ENCODE data around the gene GNG7. TPM values are rescaled to one million over a fixed set of nuclear protein-coding genes. Genes with fewer than 3 reads are reported as not detected.

Gene GNG7
- total and polyA plus RNA-seq, 7 donors, result 1.2 to 8.0 (median 2.6) TPM

DNA sequence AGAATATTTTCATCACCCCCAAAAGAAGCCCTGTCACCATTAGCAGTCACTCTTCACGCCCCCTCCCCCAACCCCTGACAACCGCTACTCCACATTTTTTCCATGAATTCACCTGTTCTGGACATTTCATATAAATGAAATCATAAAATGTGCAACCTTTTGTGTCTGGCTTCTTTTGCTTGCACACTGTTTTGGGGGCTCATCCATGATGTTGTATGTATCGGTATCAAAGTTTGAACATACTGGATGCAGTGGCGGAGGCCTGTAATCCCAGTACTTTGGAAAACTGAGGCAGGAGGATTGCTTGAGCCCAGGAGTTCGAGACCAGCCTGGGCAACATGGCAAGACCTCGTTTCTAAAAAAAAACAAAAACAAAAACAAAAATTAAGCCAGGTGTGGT, 219.4 kb downstream of the GNG7 start:
- WGBS, 2 donors, result 72 to 90% methylated on average over 6 of the region's 6 CpGs

DNA sequence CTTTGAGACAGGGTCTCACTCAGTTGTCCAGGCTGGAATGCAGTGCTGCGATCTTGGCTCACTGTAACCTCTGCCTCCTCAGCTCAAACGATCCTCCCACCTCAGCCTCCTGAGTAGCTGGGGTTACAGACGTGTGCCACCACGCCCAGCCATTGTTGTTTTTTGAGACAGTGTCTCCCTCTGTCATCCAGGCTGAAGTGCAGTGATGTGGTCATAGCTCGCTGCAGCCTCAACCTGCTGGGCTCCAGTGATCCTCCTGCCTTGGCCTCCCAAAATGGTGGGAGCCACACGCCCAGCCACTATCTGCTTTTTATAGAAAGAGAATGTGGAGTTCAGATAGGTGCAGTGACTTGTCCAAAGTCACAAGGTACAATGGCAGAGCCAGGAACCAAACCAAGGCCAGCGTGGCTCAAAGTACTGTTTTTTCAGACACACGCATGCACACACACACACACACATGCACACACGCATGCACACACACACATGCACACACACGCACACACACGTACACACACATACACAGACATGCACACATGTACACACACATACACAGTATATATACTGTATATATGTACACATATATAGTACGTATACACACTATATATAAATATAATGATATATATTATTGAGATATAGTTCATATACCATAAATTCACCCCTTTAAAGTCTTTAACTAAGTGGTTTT, 220.0 kb downstream of the GNG7 start:
- 74 to 87% methylated on average over 12 of the region's 12 CpGs for WGBS, 2 donors
- peaks cover 0 to 5% (median 2%) of the 10 kb centered on the region in 4 donors for H3K9me3 ChIP-seq
- no peak overlapping the region for H3K27ac ChIP-seq
- no peak for DNase-seq
- TF ChIP-seq EP300 (IDR thresholded peaks at IDR 0.05), result no peak
- TF ChIP-seq POLR2AphosphoS5 (IDR thresholded peaks at IDR 0.05), result no peak
- TF ChIP-seq, protein P1, sequence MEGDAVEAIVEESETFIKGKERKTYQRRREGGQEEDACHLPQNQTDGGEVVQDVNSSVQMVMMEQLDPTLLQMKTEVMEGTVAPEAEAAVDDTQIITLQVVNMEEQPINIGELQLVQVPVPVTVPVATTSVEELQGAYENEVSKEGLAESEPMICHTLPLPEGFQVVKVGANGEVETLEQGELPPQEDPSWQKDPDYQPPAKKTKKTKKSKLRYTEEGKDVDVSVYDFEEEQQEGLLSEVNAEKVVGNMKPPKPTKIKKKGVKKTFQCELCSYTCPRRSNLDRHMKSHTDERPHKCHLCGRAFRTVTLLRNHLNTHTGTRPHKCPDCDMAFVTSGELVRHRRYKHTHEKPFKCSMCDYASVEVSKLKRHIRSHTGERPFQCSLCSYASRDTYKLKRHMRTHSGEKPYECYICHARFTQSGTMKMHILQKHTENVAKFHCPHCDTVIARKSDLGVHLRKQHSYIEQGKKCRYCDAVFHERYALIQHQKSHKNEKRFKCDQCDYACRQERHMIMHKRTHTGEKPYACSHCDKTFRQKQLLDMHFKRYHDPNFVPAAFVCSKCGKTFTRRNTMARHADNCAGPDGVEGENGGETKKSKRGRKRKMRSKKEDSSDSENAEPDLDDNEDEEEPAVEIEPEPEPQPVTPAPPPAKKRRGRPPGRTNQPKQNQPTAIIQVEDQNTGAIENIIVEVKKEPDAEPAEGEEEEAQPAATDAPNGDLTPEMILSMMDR (IDR thresholded peaks at IDR 0.05), result no peak
- no peak for TF ChIP-seq POLR2A (IDR thresholded peaks at IDR 0.05)
- peaks cover 0 to 21% (median 10%) of the 10 kb centered on the region in 4 donors for H3K4me1 ChIP-seq
- no peaks in the 10 kb centered on the region for H3K27me3 ChIP-seq
- H3K4me3 ChIP-seq, result no peak overlapping the region
- peaks cover 0 to 9% (median 1%) of the 10 kb centered on the region in 4 donors for H3K36me3 ChIP-seq
- intact Hi-C loops (cut with DNase I), result no loop called here

More for the DNA sequence above, 219.4 kb downstream of the GNG7 start:
- no peak for TF ChIP-seq POLR2AphosphoS5 (IDR thresholded peaks at IDR 0.05)
- no peak for TF ChIP-seq POLR2A (IDR thresholded peaks at IDR 0.05)
- TF ChIP-seq EP300 (IDR thresholded peaks at IDR 0.05), result no peak
- TF ChIP-seq, protein P1 (IDR thresholded peaks at IDR 0.05), result no peak
- Histone ChIP-seq H3K27ac (no peak overlapping the region), H3K4me1 (peaks cover 0 to 17% (median 11%) of the 10 kb centered on the region in 4 donors), H3K4me3 (no peak overlapping the region), H3K27me3 (no peaks in the 10 kb centered on the region), H3K36me3 (peaks cover 0 to 3% (median 0%) of the 10 kb centered on the region in 4 donors), H3K9me3 (peaks cover 0 to 5% (median 2%) of the 10 kb centered on the region in 4 donors)
- intact Hi-C loops (cut with DNase I), result no loop called here
- no peak for DNase-seq

DNA sequence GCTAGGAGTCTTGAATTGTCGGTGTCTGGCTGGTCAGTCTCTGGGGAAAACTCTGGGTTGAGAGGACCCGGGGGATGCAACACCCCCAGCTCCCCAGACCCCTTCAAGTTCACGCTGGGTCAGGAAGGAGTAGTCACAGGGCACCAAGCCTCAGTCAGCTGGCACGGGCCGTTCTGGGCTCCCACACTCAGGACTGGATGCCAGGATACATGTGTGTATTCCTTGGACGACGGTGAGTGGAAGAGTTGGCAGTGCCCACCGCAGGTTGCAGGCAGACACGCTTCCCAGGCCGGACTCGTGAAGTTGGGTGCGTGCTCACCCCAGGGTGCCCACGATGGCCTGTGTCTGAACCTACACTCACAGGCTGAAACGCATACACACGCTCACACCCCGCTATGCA, 221.0 kb downstream of the GNG7 start:
- WGBS, 2 donors, result 95 to 96% methylated on average over 16 of the region's 16 CpGs
- TF ChIP-seq POLR2A (IDR thresholded peaks at IDR 0.05), result no peak
- TF ChIP-seq EP300 (IDR thresholded peaks at IDR 0.05), result no peak
- TF ChIP-seq POLR2AphosphoS5 (IDR thresholded peaks at IDR 0.05), result no peak
- TF ChIP-seq, protein P1 (IDR thresholded peaks at IDR 0.05), result no peak

DNA sequence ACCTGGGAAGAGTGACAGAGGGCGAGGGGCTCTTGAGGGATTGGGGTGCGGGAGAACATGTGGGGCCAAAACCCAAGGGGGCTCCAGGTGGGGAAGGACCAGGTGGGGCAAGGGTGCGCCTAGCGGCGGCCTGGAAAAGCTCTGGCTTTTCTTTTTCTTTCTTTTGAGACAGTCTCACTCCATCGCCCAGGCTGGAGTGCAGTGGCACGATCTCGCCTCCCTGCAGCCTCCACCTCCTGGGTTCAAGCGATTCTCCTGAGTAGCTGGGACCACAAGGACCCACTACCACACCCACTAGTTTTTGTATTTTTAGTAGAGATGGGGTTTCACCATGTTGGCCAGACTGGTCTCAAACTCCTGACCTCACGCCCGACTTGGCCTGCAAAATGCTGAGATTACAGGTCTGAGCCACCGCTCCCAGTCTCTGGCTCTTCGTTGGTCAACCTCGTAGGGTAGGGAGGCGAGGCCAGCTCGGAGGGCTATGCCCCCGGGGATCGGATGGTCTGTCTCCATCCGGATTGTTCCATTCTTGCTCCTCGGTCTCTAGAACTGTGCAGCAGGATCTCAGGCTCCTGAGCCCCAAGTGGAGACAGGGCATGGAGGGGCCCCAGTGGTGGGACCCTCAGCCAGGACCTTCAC, 222.8 kb downstream of the GNG7 start:
- DNase-seq, result no peak
- H3K4me3 ChIP-seq, result peak overlapping the region; percentile 71 to 97 (median 94)
- H3K4me1 ChIP-seq, result peaks cover 0 to 34% (median 19%) of the 10 kb centered on the region in 4 donors
- H3K36me3 ChIP-seq, result peaks cover 0 to 14% (median 4%) of the 10 kb centered on the region in 4 donors
- TF ChIP-seq, protein P1 (IDR thresholded peaks at IDR 0.05), result no peak
- TF ChIP-seq POLR2AphosphoS5 (IDR thresholded peaks at IDR 0.05) (no peak), EP300 (IDR thresholded peaks at IDR 0.05) (no peak), POLR2A (IDR thresholded peaks at IDR 0.05) (no peak)
- peaks cover 0 to 5% (median 2%) of the 10 kb centered on the region in 4 donors for H3K9me3 ChIP-seq
- no peaks in the 10 kb centered on the region for H3K27me3 ChIP-seq
- intact Hi-C loops (cut with DNase I), result loop anchor here (2.0 kb wide), 1 partner anchor 15 kb away; no protein-coding TSS in a partner anchor
- 63 to 69% methylated on average over 20 of the region's 20 CpGs for WGBS, 2 donors
- peak overlapping the region; percentile 91 to 96 (median 94) for H3K27ac ChIP-seq

More for the DNA sequence above, 221.0 kb downstream of the GNG7 start:
- intact Hi-C loops (cut with DNase I), result no loop called here
- peaks cover 0 to 5% (median 2%) of the 10 kb centered on the region in 4 donors for H3K9me3 ChIP-seq
- no peak overlapping the region for H3K4me3 ChIP-seq
- no peaks in the 10 kb centered on the region for H3K27me3 ChIP-seq
- DNase-seq, result no peak
- no peak overlapping the region for H3K27ac ChIP-seq
- H3K36me3 ChIP-seq, result peaks cover 0 to 14% (median 4%) of the 10 kb centered on the region in 4 donors
- peaks cover 0 to 25% (median 10%) of the 10 kb centered on the region in 4 donors for H3K4me1 ChIP-seq
